ENCODE data around the gene GPX7. TPM values are rescaled to one million over a fixed set of nuclear protein-coding genes. Genes with fewer than 3 reads are reported as not detected.

Gene GPX7
- total and polyA plus RNA-seq, 9 donors = 140 to 164 (median 151) TPM

- peak overlapping the region; percentile 64 for H3K27ac ChIP-seq (ENCODE audit: low read length)
- H3K4me3 ChIP-seq (ENCODE audit: low read length) = no peak overlapping the region
Observed at GRCh38 chr1:52599236-52599635, 2.9 kb upstream of the GPX7 start.

GRCh38 chr1:52600533-52601179 lies 1.5 kb upstream of the GPX7 start:
- no peaks in the 10 kb centered on the region for H3K27me3 ChIP-seq (ENCODE audit: control insufficient read depth, insufficient read depth, low read length)
- DNase-seq = no peak
- peak overlapping the region; percentile 91 for H3K27ac ChIP-seq (ENCODE audit: low read length)
- peaks cover 45% of the 10 kb centered on the region for H3K4me1 ChIP-seq (ENCODE audit: control insufficient read depth, insufficient read depth, low read length)
- no peak overlapping the region for H3K4me3 ChIP-seq (ENCODE audit: low read length)
- WGBS (ENCODE audit: insufficient coverage) = 96% methylated on average over 8 of the region's 8 CpGs
- peaks cover 14% of the 10 kb centered on the region for H3K36me3 ChIP-seq (ENCODE audit: control insufficient read depth, insufficient read depth, low read length)
- H3K9me3 ChIP-seq (replicated peaks; ENCODE audit: control insufficient read depth, low read depth, low read length) = peaks cover 3% of the 10 kb centered on the region

More at GRCh38 chr1:52599236-52599635, 2.9 kb upstream of the GPX7 start:
- Histone ChIP-seq H3K27me3 (ENCODE audit: control insufficient read depth, insufficient read depth, low read length) (no peaks in the 10 kb centered on the region), H3K4me1 (ENCODE audit: control insufficient read depth, insufficient read depth, low read length) (peaks cover 38% of the 10 kb centered on the region), H3K9me3 (replicated peaks; ENCODE audit: control insufficient read depth, low read depth, low read length) (peaks cover 3% of the 10 kb centered on the region), H3K36me3 (ENCODE audit: control insufficient read depth, insufficient read depth, low read length) (peaks cover 8% of the 10 kb centered on the region)
- 93% methylated on average over 3 of the region's 7 CpGs for WGBS (ENCODE audit: insufficient coverage)
- DNase-seq = peak; percentile 63

- Histone ChIP-seq H3K9me3 (replicated peaks; ENCODE audit: control insufficient read depth, low read depth, low read length) (peaks cover 3% of the 10 kb centered on the region), H3K27me3 (ENCODE audit: control insufficient read depth, insufficient read depth, low read length) (no peaks in the 10 kb centered on the region), H3K4me3 (ENCODE audit: low read length) (peak overlapping the region; percentile 51), H3K27ac (ENCODE audit: low read length) (peak overlapping the region; percentile 91), H3K36me3 (ENCODE audit: control insufficient read depth, insufficient read depth, low read length) (peaks cover 22% of the 10 kb centered on the region), H3K4me1 (ENCODE audit: control insufficient read depth, insufficient read depth, low read length) (peaks cover 51% of the 10 kb centered on the region)
- WGBS (ENCODE audit: insufficient coverage) = 43% methylated on average over 3 of the region's 3 CpGs
- DNase-seq = no peak
Observed at GRCh38 chr1:52601519-52601918, 652 bp upstream of the GPX7 start.

GRCh38 chr1:52602856-52603600 lies 857 bp downstream of the GPX7 start:
- Histone ChIP-seq H3K27me3 (ENCODE audit: control insufficient read depth, insufficient read depth, low read length) (no peaks in the 10 kb centered on the region), H3K27ac (ENCODE audit: low read length) (peak overlapping the region; percentile 91), H3K36me3 (ENCODE audit: control insufficient read depth, insufficient read depth, low read length) (peaks cover 37% of the 10 kb centered on the region), H3K4me1 (ENCODE audit: control insufficient read depth, insufficient read depth, low read length) (peaks cover 54% of the 10 kb centered on the region), H3K9me3 (replicated peaks; ENCODE audit: control insufficient read depth, low read depth, low read length) (peaks cover 3% of the 10 kb centered on the region), H3K4me3 (ENCODE audit: low read length) (peak overlapping the region; percentile 56)
- 24% methylated on average over 10 of the region's 21 CpGs for WGBS (ENCODE audit: insufficient coverage)
- DNase-seq = peak; percentile 66

- Histone ChIP-seq H3K4me3 (ENCODE audit: low read length) (peak overlapping the region; percentile 56), H3K4me1 (ENCODE audit: control insufficient read depth, insufficient read depth, low read length) (peaks cover 54% of the 10 kb centered on the region)
- WGBS (ENCODE audit: insufficient coverage) = 45% methylated on average over 4 of the region's 6 CpGs
Observed at GRCh38 chr1:52603630-52604029, 1.5 kb downstream of the GPX7 start.

GRCh38 chr1:52604063-52604770 lies 2.0 kb downstream of the GPX7 start:
- Histone ChIP-seq H3K27ac (ENCODE audit: low read length) (peak overlapping the region; percentile 91), H3K27me3 (ENCODE audit: control insufficient read depth, insufficient read depth, low read length) (no peaks in the 10 kb centered on the region), H3K9me3 (replicated peaks; ENCODE audit: control insufficient read depth, low read depth, low read length) (no peaks in the 10 kb centered on the region), H3K36me3 (ENCODE audit: control insufficient read depth, insufficient read depth, low read length) (peaks cover 45% of the 10 kb centered on the region), H3K4me1 (ENCODE audit: control insufficient read depth, insufficient read depth, low read length) (peaks cover 54% of the 10 kb centered on the region), H3K4me3 (ENCODE audit: low read length) (peak overlapping the region; percentile 16)
- peak; percentile 24 for DNase-seq
- 71% methylated on average over 1 of the region's 3 CpGs for WGBS (ENCODE audit: insufficient coverage)

More at GRCh38 chr1:52603630-52604029, 1.5 kb downstream of the GPX7 start:
- no peaks in the 10 kb centered on the region for H3K27me3 ChIP-seq (ENCODE audit: control insufficient read depth, insufficient read depth, low read length)
- H3K9me3 ChIP-seq (replicated peaks; ENCODE audit: control insufficient read depth, low read depth, low read length) = peaks cover 1% of the 10 kb centered on the region
- H3K27ac ChIP-seq (ENCODE audit: low read length) = peak overlapping the region; percentile 91
- peak; percentile 37 for DNase-seq
- H3K36me3 ChIP-seq (ENCODE audit: control insufficient read depth, insufficient read depth, low read length) = peaks cover 43% of the 10 kb centered on the region

- H3K4me1 ChIP-seq (ENCODE audit: control insufficient read depth, insufficient read depth, low read length) = no peaks in the 10 kb centered on the region
- H3K36me3 ChIP-seq (ENCODE audit: control insufficient read depth, insufficient read depth, low read length) = peaks cover 29% of the 10 kb centered on the region
- no peak overlapping the region for H3K4me3 ChIP-seq (ENCODE audit: low read length)
- DNase-seq = no peak
- no peaks in the 10 kb centered on the region for H3K9me3 ChIP-seq (replicated peaks; ENCODE audit: control insufficient read depth, low read depth, low read length)
- 100% methylated on average over 1 of the region's 2 CpGs for WGBS (ENCODE audit: insufficient coverage)
- H3K27ac ChIP-seq (ENCODE audit: low read length) = no peak overlapping the region
- H3K27me3 ChIP-seq (ENCODE audit: control insufficient read depth, insufficient read depth, low read length) = no peaks in the 10 kb centered on the region
Observed at GRCh38 chr1:52613636-52614373, 11.6 kb downstream of the GPX7 start.

- Histone ChIP-seq H3K4me1 (ENCODE audit: control insufficient read depth, insufficient read depth, low read length) (no peaks in the 10 kb centered on the region), H3K36me3 (ENCODE audit: control insufficient read depth, insufficient read depth, low read length) (peaks cover 30% of the 10 kb centered on the region), H3K9me3 (replicated peaks; ENCODE audit: control insufficient read depth, low read depth, low read length) (no peaks in the 10 kb centered on the region), H3K4me3 (ENCODE audit: low read length) (no peak overlapping the region), H3K27ac (ENCODE audit: low read length) (no peak overlapping the region), H3K27me3 (ENCODE audit: control insufficient read depth, insufficient read depth, low read length) (no peaks in the 10 kb centered on the region)
- WGBS (ENCODE audit: insufficient coverage) = 80% methylated on average over 2 of the region's 5 CpGs
- no peak for DNase-seq
Observed at GRCh38 chr1:52614671-52615070, 12.5 kb downstream of the GPX7 start.

GRCh38 chr1:52615489-52616042 lies 13.4 kb downstream of the GPX7 start:
- Histone ChIP-seq H3K4me3 (ENCODE audit: low read length) (no peak overlapping the region), H3K9me3 (replicated peaks; ENCODE audit: control insufficient read depth, low read depth, low read length) (no peaks in the 10 kb centered on the region), H3K36me3 (ENCODE audit: control insufficient read depth, insufficient read depth, low read length) (peaks cover 25% of the 10 kb centered on the region), H3K27ac (ENCODE audit: low read length) (no peak overlapping the region), H3K4me1 (ENCODE audit: control insufficient read depth, insufficient read depth, low read length) (no peaks in the 10 kb centered on the region), H3K27me3 (ENCODE audit: control insufficient read depth, insufficient read depth, low read length) (no peaks in the 10 kb centered on the region)
- no peak for DNase-seq
- 96% methylated on average over 3 of the region's 5 CpGs for WGBS (ENCODE audit: insufficient coverage)

Measured in muscle of leg (tissue), 11 donors.